Medulla oblongata (tissue), 1 donor: ENCODE data around the gene DOHH.
A peak's percentile ranks its signal among the peaks of the same experiment; 100 is the strongest.
"Not testable (repeated sequence)": the region's sequence is repeated elsewhere in the genome, so short reads cannot be mapped to it uniquely, and the experiment has no call there.

Experiments
- DNase-seq: peaks from one replicate; pipeline ENCODE4 v3.0.0-alpha.2; 2015; ENCODE audit errors: extremely low spot score

Gene DOHH

GRCh38 chr19:3519126-3519525, 18.7 kb upstream of the DOHH start:
- DNase-seq, result no peak

- no peak for DNase-seq
These were observed 18.2 kb upstream of the DOHH start for GRCh38 chr19:3518659-3519058.

- DNase-seq, result no peak
These were observed 17.8 kb upstream of the DOHH start for GRCh38 chr19:3518255-3518654.

- DNase-seq, result no peak
These were observed 17.2 kb upstream of the DOHH start for GRCh38 chr19:3517638-3518037.

GRCh38 chr19:3516675-3517207, 16.3 kb upstream of the DOHH start:
- no peak for DNase-seq

- DNase-seq, result no peak
These were observed 15.5 kb upstream of the DOHH start for GRCh38 chr19:3515891-3516422.

GRCh38 chr19:3514930-3515329, 14.5 kb upstream of the DOHH start:
- no peak for DNase-seq

- no peak for DNase-seq
These were observed 13.0 kb upstream of the DOHH start for GRCh38 chr19:3513229-3514140.

GRCh38 chr19:3512562-3513228, 12.2 kb upstream of the DOHH start:
- DNase-seq, result peak; percentile 40

- no peak for DNase-seq
These were observed 11.2 kb upstream of the DOHH start for GRCh38 chr19:3511506-3512251.

GRCh38 chr19:3510727-3511126, 10.3 kb upstream of the DOHH start:
- no peak for DNase-seq

- DNase-seq, result no peak
These were observed 9.1 kb upstream of the DOHH start for GRCh38 chr19:3509566-3509989.

GRCh38 chr19:3508771-3509535, 8.5 kb upstream of the DOHH start:
- no peak for DNase-seq

GRCh38 chr19:3508121-3508661, 7.7 kb upstream of the DOHH start:
- DNase-seq, result not testable (repeated sequence)

- DNase-seq, result no peak
These were observed 7.1 kb upstream of the DOHH start for GRCh38 chr19:3507371-3508120.

- no peak for DNase-seq
These were observed 6.2 kb upstream of the DOHH start for GRCh38 chr19:3506384-3507340.

GRCh38 chr19:3505598-3506383, 5.3 kb upstream of the DOHH start, which contains the start of gene FZR1:
Gene FZR1 (plus strand): TSS chr19:3506311. CDS start chr19:3522990, 16,679 bp downstream.
- DNase-seq, result peak; percentile 99

GRCh38 chr19:3504735-3505134, 4.3 kb upstream of the DOHH start:
- no peak for DNase-seq
